Neuronal stem cell (in vitro differentiated cells): Measurements from ENCODE around the gene HAUS6.
"Not testable (repeated sequence)": the region's sequence is repeated elsewhere in the genome, so short reads cannot be mapped to it uniquely, and the experiment has no call there.

ENCODE experiments used
- DNase-seq: peaks from one replicate; pipeline ENCODE4 v3.0.0-alpha.2; 2013; ENCODE audit warnings: low spot score
- H2AFZ ChIP-seq: one replicate; pipeline ENCODE4 v1.6.1; 2013; ENCODE audit warnings: mild to moderate bottlenecking, low read length, inconsistent platforms
- H2AK5ac ChIP-seq: 2 replicates; pipeline ENCODE4 v1.6.1; 2013; ENCODE audit warnings: low read depth, mild to moderate bottlenecking, inconsistent platforms, low read length, moderate library complexity, mixed read lengths
- H2BK120ac ChIP-seq: 2 replicates; pipeline ENCODE4 v1.6.1; 2013; ENCODE audit warnings: low read depth, mild to moderate bottlenecking, inconsistent platforms, low read length, moderate library complexity, mixed read lengths
- H2BK12ac ChIP-seq: one replicate; pipeline ENCODE4 v1.6.1; 2013; ENCODE audit warnings: low read length, inconsistent platforms
- H2BK15ac ChIP-seq: 2 replicates; pipeline ENCODE4 v1.6.1; 2013; ENCODE audit warnings: mild to moderate bottlenecking, low read length, inconsistent platforms, mixed read lengths
- H2BK5ac ChIP-seq: one replicate; pipeline ENCODE4 v1.6.1; 2013; ENCODE audit warnings: inconsistent platforms, mild to moderate bottlenecking, low read length, moderate library complexity
- H3K14ac ChIP-seq: one replicate; pipeline ENCODE4 v1.6.1; 2013; ENCODE audit warnings: low read length, inconsistent platforms
- H3K18ac ChIP-seq: 2 replicates; pipeline ENCODE4 v1.6.1; 2013; ENCODE audit warnings: low read length, inconsistent platforms
- H3K23ac ChIP-seq: 2 replicates; pipeline ENCODE4 v1.6.1; 2013; ENCODE audit warnings: low read depth, mild to moderate bottlenecking, mixed read lengths, low read length, inconsistent platforms; ENCODE audit not compliant: poor library complexity
- H3K27ac ChIP-seq: replicated peaks from 3 replicates; pipeline ENCODE4 v1.5.1; 2013; ENCODE audit warnings: low read length, inconsistent platforms
- H3K27me3 ChIP-seq, 3 experiments: 2 replicates each; pipeline ENCODE4 v1.6.1; 2013; ENCODE audit warnings: low read length in 3 of 3, mild to moderate bottlenecking in 2 of 3, inconsistent platforms in 1 of 3, low read depth in 1 of 3, mixed read lengths in 1 of 3, moderate library complexity in 1 of 3; ENCODE audit not compliant: control insufficient read depth in 3 of 3, insufficient read depth in 3 of 3
- H3K36me3 ChIP-seq, 2 donors: replicated peaks in 1 of 2; 2 replicates each; pipeline ENCODE4 v1.6.1; 2013; ENCODE audit warnings: low read length in 2 of 2; ENCODE audit not compliant: control insufficient read depth in 2 of 2, insufficient read depth in 2 of 2
- H3K4ac ChIP-seq: 2 replicates; pipeline ENCODE4 v1.6.1; 2013; ENCODE audit warnings: inconsistent platforms, mild to moderate bottlenecking, low read length, moderate library complexity
- H3K4me1 ChIP-seq, 2 donors: 1 replicate in 1 of 2; 2 replicates in 1 of 2; pipeline ENCODE4 v1.6.1; 2013; ENCODE audit warnings: low read length in 2 of 2, low read depth in 1 of 2; ENCODE audit not compliant: control insufficient read depth in 2 of 2, insufficient read depth in 1 of 2
- H3K4me2 ChIP-seq: one replicate; pipeline ENCODE4 v1.6.1; 2013; ENCODE audit warnings: mild to moderate bottlenecking, low read length, inconsistent platforms; ENCODE audit not compliant: insufficient read depth, poor library complexity, severe bottlenecking
- H3K4me3 ChIP-seq, 2 donors: 2 replicates each; pipeline ENCODE4 v1.5.1; 2013; ENCODE audit warnings: low read length in 2 of 2, mild to moderate bottlenecking in 2 of 2, inconsistent platforms in 1 of 2, moderate library complexity in 1 of 2
- H3K79me1 ChIP-seq: one replicate; pipeline ENCODE4 v1.6.1; 2013; ENCODE audit warnings: low read depth, mild to moderate bottlenecking, inconsistent platforms, low read length, moderate library complexity
- H3K9ac ChIP-seq: one replicate; pipeline ENCODE4 v1.6.1; 2013; ENCODE audit warnings: mild to moderate bottlenecking, low read depth, low read length, inconsistent platforms; ENCODE audit not compliant: poor library complexity
- H3K9me3 ChIP-seq, 2 donors: replicated peaks in 1 of 2; 2 replicates each; pipeline versions ENCODE3 to v1.6.1; 2013; ENCODE audit warnings: low read length in 2 of 2, mild to moderate bottlenecking in 2 of 2, inconsistent platforms in 1 of 2, low read depth in 1 of 2, mixed read lengths in 1 of 2, moderate library complexity in 1 of 2; ENCODE audit not compliant: control insufficient read depth in 2 of 2, insufficient read depth in 1 of 2
- H4K8ac ChIP-seq: one replicate; pipeline ENCODE4 v1.6.1; 2013; ENCODE audit warnings: low read depth, mild to moderate bottlenecking, inconsistent platforms, low read length, moderate library complexity
- H4K91ac ChIP-seq: one replicate; pipeline ENCODE4 v1.6.1; 2013; ENCODE audit warnings: low read length, low read depth, mild to moderate bottlenecking, inconsistent platforms; ENCODE audit not compliant: poor library complexity
- WGBS, 2 donors: extraction: QIAGEN DNeasy Blood & Tissue Kit; methylation state at CpG; one replicate each; pipeline ENCODE4 v1.1.7; 2013; ENCODE audit warnings: missing lambda C conversion rate in 2 of 2, mixed read lengths in 1 of 2; ENCODE audit not compliant: insufficient read length in 2 of 2, insufficient replicate concordance in 1 of 2; ENCODE audit errors: extremely low coverage in 2 of 2; 5-methylcytosine and 5-hydroxymethylcytosine counted together

Gene HAUS6

GRCh38 chr9:19097431-19097830, 5.3 kb downstream of the HAUS6 start:
- H3K4me3 ChIP-seq, H2AK5ac ChIP-seq, H3K27me3 ChIP-seq, H2BK12ac ChIP-seq, DNase-seq, H3K14ac ChIP-seq, H2BK15ac ChIP-seq, H2BK5ac ChIP-seq, H3K9me3 ChIP-seq, H4K91ac ChIP-seq, H2BK120ac ChIP-seq, H3K27ac ChIP-seq, H3K9ac ChIP-seq, H3K79me1 ChIP-seq, H3K4me1 ChIP-seq, H4K8ac ChIP-seq, H3K18ac ChIP-seq, H3K4ac ChIP-seq, H3K23ac ChIP-seq, H3K4me2 ChIP-seq, H2AFZ ChIP-seq: not testable (repeated sequence)
- peaks cover 13 to 75% of the 10 kb centered on the region in 2 donors for H3K36me3 ChIP-seq

- H4K91ac ChIP-seq: no peak overlapping the region
- WGBS, 2 donors: no CpG with 5 or more reads among the region's 6 CpGs
- H3K9me3 ChIP-seq: no peaks in the 10 kb centered on the region
- peaks cover 23 to 94% of the 10 kb centered on the region in 2 donors for H3K36me3 ChIP-seq
- H3K27me3 ChIP-seq: no peaks in the 10 kb centered on the region
- no peak overlapping the region for H2BK120ac ChIP-seq
- no peak overlapping the region for H2BK5ac ChIP-seq
- no peak overlapping the region for H3K4ac ChIP-seq
- no peak overlapping the region for H3K4me2 ChIP-seq
- no peak overlapping the region for H2BK12ac ChIP-seq
- H3K23ac ChIP-seq: no peak overlapping the region
- no peak overlapping the region for H2BK15ac ChIP-seq
- no peaks in the 10 kb centered on the region for H3K79me1 ChIP-seq
- H3K4me3 ChIP-seq: no peak overlapping the region
- no peak overlapping the region for H3K9ac ChIP-seq
- no peak for DNase-seq
- H2AFZ ChIP-seq: no peak overlapping the region
- no peak overlapping the region for H3K27ac ChIP-seq
- H2AK5ac ChIP-seq: no peak overlapping the region
- H3K4me1 ChIP-seq: no peaks in the 10 kb centered on the region
- no peak overlapping the region for H3K18ac ChIP-seq
- no peak overlapping the region for H4K8ac ChIP-seq
- H3K14ac ChIP-seq: no peak overlapping the region
Measured at GRCh38 chr9:19087106-19088000, 15.4 kb downstream of the HAUS6 start.

- H3K4me3 ChIP-seq: no peak overlapping the region
- H2AK5ac ChIP-seq: no peak overlapping the region
- no peaks in the 10 kb centered on the region for H3K9me3 ChIP-seq
- H2BK15ac ChIP-seq: no peak overlapping the region
- no peak overlapping the region for H3K27ac ChIP-seq
- no peak overlapping the region for H3K4ac ChIP-seq
- no peak overlapping the region for H3K4me2 ChIP-seq
- no peaks in the 10 kb centered on the region for H3K4me1 ChIP-seq
- no peak overlapping the region for H2AFZ ChIP-seq
- no peak overlapping the region for H2BK5ac ChIP-seq
- no peak overlapping the region for H4K91ac ChIP-seq
- DNase-seq: no peak
- no peak overlapping the region for H3K23ac ChIP-seq
- no peaks in the 10 kb centered on the region for H3K79me1 ChIP-seq
- no peak overlapping the region for H3K14ac ChIP-seq
- no peak overlapping the region for H2BK12ac ChIP-seq
- no CpG with 5 or more reads among the region's 2 CpGs for WGBS, 2 donors
- H2BK120ac ChIP-seq: no peak overlapping the region
- H3K18ac ChIP-seq: no peak overlapping the region
- no peak overlapping the region for H4K8ac ChIP-seq
- H3K36me3 ChIP-seq: peaks cover 18 to 95% of the 10 kb centered on the region in 2 donors
- H3K9ac ChIP-seq: no peak overlapping the region
- no peaks in the 10 kb centered on the region for H3K27me3 ChIP-seq
Measured at GRCh38 chr9:19085295-19085694, 17.4 kb downstream of the HAUS6 start.

GRCh38 chr9:19074836-19075235, 27.9 kb downstream of the HAUS6 start:
- H3K4me3 ChIP-seq: no peak overlapping the region
- no CpG with 5 or more reads among the region's 1 CpG for whole genome bisulfite sequencing, 2 donors

More at GRCh38 chr9:19074836-19075235, 27.9 kb downstream of the HAUS6 start:
- H3K4ac ChIP-seq: no peak overlapping the region
- no peak for DNase-seq
- H2BK120ac ChIP-seq: no peak overlapping the region
- H3K79me1 ChIP-seq: peaks cover 4% of the 10 kb centered on the region
- H3K23ac ChIP-seq: no peak overlapping the region
- no peak overlapping the region for H3K18ac ChIP-seq
- H3K27ac ChIP-seq: no peak overlapping the region
- no peak overlapping the region for H2AK5ac ChIP-seq
- no peak overlapping the region for H2AFZ ChIP-seq
- no peak overlapping the region for H4K8ac ChIP-seq
- H3K9ac ChIP-seq: no peak overlapping the region
- H4K91ac ChIP-seq: no peak overlapping the region
- no peak overlapping the region for H2BK5ac ChIP-seq
- no peak overlapping the region for H2BK15ac ChIP-seq
- H2BK12ac ChIP-seq: no peak overlapping the region
- H3K27me3 ChIP-seq: no peaks in the 10 kb centered on the region
- no peaks in the 10 kb centered on the region for H3K4me1 ChIP-seq
- H3K36me3 ChIP-seq: peaks cover 20 to 95% of the 10 kb centered on the region in 2 donors
- no peak overlapping the region for H3K4me2 ChIP-seq
- H3K14ac ChIP-seq: no peak overlapping the region
- peaks cover 0 to 6% of the 10 kb centered on the region in 2 donors for H3K9me3 ChIP-seq
